ENCODE measurements around the gene NT5C.
"Not testable (repeated sequence)": the region's sequence is repeated elsewhere in the genome, so short reads cannot be mapped to it uniquely, and the experiment has no call there.

The NT5C gene

GRCh38 chr17:75142236-75142971 lies 10.9 kb upstream of the NT5C start:
- no peak for DNase-seq

- DNase-seq, result no peak
These were observed 7.0 kb upstream of the NT5C start for GRCh38 chr17:75138519-75138918.

GRCh38 chr17:75137762-75138161 lies 6.2 kb upstream of the NT5C start:
- not testable (repeated sequence) for DNase-seq

GRCh38 chr17:75135946-75136345 lies 4.4 kb upstream of the NT5C start:
- no peak for DNase-seq

GRCh38 chr17:75135452-75135851 lies 3.9 kb upstream of the NT5C start:
- no peak for DNase-seq

GRCh38 chr17:75133607-75134347 lies 2.2 kb upstream of the NT5C start:
- not testable (repeated sequence) for DNase-seq

GRCh38 chr17:75133001-75133400 lies 1.5 kb upstream of the NT5C start:
- DNase-seq, result no peak

GRCh38 chr17:75132018-75133000 lies 767 bp upstream of the NT5C start:
- DNase-seq, result not testable (repeated sequence)

GRCh38 chr17:75130632-75131277 lies 787 bp downstream of the NT5C start:
- peak; percentile 67 for DNase-seq

- no peak for DNase-seq
These were observed 1.4 kb downstream of the NT5C start for GRCh38 chr17:75130059-75130631.

GRCh38 chr17:75129576-75129975 lies 2.0 kb downstream of the NT5C start:
- DNase-seq, result no peak

GRCh38 chr17:75128694-75129505 lies 2.6 kb downstream of the NT5C start:
- DNase-seq, result no peak

- DNase-seq, result not testable (repeated sequence)
These were observed 3.6 kb downstream of the NT5C start for GRCh38 chr17:75127936-75128335.

GRCh38 chr17:75126954-75127353 lies 4.6 kb downstream of the NT5C start:
- DNase-seq, result no peak

GRCh38 chr17:75125984-75126383 lies 5.6 kb downstream of the NT5C start:
- peak; percentile 26 for DNase-seq

GRCh38 chr17:75124819-75125162 lies 6.8 kb downstream of the NT5C start:
- DNase-seq, result no peak

- DNase-seq, result peak; percentile 87
These were observed 7.3 kb downstream of the NT5C start for GRCh38 chr17:75124041-75124818.

- DNase-seq, result no peak
These were observed 13.2 kb downstream of the NT5C start for GRCh38 chr17:75118307-75118706.

- DNase-seq, result no peak
These were observed 14.8 kb downstream of the NT5C start for GRCh38 chr17:75116737-75117136.

GRCh38 chr17:75115555-75115954 lies 16.0 kb downstream of the NT5C start:
- no peak for DNase-seq
